ENCODE results near the gene AFAP1L1.

AFAP1L1 gene

GRCh38 chr5:149317281-149318048 is 45.8 kb downstream of the AFAP1L1 start:
- peak in 1 of 2 donors; percentile 19 for DNase-seq

- DNase-seq: no peak
These were observed 47.5 kb downstream of the AFAP1L1 start for GRCh38 chr5:149319174-149319573.

DNA sequence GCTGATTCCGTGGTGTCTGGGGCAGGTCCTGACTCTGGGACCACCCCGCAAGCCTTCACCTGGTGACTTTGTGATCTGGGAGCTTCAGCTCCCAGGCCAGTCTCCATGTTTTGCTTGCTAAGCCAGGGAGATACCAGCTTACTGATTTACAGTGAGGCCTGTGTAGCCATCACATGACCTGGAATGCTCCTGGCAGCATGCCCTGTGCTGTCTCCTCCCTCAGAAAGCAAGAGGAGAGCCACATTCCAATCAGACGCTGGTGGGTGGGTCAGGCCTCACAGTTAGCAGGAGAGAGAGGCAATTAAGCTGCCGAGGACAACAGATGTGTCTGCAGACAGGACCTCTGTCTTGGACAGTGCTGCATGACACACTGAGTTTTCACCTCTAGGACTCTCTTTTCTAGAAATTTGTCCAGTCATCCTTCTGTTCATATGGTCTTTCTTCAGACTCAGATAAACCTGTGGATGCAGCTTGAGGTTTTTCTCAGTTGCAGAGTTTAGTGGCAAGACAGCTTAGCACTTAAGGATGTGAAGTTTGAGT is 49.2 kb downstream of the AFAP1L1 start:
- DNase-seq: peak; percentile 0 to 24

DNA sequence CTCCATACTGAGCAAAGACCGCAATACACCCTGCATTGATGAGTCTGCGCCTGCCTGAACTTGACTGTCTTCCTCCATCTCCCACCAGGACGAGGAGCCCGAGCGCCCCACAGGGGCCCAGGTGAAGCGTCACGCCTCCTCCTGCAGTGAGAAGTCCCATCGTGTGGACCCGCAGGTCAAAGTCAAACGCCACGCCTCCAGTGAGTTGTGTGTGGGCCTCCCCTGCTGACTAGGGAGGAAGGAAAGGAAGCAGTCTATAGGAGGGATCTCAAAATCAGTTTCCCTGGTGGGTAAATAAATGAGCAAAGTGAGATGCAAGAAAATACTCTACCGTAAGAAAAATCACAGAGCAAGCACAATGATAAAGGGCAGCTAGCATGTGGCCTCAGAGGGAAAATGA is 50.9 kb downstream of the AFAP1L1 start:
- no peak for DNase-seq

DNA sequence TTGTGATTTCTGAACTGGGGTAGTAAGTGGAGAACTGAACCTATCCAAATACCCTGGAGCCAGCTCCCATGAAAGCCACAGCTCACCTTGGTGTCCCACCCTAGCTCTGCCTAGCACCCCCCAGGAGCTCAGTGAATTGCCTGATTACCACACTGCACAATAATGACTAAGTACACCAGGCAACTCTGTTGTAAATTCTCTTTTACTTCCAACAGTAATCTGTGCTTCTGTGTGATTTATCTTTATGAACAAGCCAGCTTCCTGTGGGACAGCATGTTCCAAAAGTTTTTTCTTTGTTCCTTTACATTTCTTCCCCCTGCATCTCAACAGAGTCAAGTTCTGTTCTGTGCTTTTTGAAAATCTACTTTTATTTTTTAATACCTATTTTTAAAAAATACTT is 51.6 kb downstream of the AFAP1L1 start:
- no peak for DNase-seq

DNA sequence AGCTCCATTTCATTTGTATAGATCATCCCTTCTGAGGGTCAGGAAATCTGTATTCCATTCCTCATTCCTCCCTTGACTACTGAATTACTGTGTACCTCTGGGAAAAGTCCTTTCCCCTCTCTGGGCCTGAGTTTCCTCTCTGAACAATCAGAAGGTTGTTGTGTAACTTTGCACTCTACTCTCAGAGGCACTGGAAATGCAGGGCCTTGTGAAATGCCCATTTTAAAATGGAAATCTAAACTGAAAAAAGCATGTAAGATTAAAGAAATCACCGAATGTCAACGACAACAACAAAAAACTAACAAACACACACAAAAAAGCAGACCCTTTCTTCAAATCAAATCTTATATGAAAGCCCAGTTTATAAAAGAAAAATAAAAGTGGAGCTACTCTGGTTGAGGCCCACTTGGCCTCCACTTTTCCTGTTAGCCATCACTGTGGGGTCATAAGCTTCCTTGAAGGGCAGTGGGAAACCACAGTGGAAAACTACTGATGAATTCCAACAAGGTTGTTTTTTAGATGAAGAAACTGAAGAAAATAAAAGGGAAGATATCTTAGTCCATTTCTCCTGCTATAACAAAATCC is 52.1 kb downstream of the AFAP1L1 start:
- no peak for DNase-seq

GRCh38 chr5:149324641-149325040 is 53.0 kb downstream of the AFAP1L1 start:
- DNase-seq: no peak

GRCh38 chr5:149325166-149325735 is 53.6 kb downstream of the AFAP1L1 start:
- no peak for DNase-seq

DNA sequence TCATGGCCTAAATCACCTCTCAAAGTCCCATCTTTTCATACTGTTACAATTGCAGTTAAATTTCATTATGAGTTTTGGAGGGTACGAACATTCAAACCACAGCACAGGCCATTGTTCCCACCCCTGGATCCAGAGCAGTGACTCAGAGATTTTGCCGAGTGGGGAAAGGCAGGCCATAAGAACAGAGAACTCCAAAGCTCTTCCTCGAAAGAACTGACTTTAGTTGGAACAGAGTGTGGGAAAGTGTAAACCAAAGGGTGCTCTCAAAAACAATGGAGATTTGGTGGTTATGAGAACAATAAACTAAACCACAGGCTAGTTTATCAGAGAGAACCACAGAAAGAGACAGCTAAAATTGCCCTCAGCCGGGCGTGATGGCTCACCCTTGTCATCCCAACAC is 54.2 kb downstream of the AFAP1L1 start:
- no peak for DNase-seq

- no peak for DNase-seq
These were observed 55.0 kb downstream of the AFAP1L1 start for GRCh38 chr5:149326611-149327010.

DNA sequence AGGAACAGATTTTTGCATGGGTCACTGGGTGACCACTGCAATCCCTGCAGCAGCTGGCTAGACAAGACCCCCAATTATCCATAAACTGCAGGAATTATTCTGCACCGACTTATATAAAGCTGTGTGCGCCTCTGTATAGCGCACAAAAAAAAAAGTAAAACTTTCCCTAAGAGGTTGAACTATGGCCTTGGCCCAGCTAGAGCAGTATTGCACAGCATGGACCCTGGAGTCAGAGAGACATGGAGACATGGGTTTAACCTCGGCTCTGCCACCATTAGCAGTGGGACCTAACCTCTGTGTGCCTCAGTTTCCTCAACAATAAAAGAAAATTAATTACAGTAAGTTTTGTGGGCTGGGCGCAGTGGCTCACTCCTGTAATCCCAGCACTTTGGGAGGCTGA is 56.5 kb downstream of the AFAP1L1 start:
- no peak for DNase-seq

DNA sequence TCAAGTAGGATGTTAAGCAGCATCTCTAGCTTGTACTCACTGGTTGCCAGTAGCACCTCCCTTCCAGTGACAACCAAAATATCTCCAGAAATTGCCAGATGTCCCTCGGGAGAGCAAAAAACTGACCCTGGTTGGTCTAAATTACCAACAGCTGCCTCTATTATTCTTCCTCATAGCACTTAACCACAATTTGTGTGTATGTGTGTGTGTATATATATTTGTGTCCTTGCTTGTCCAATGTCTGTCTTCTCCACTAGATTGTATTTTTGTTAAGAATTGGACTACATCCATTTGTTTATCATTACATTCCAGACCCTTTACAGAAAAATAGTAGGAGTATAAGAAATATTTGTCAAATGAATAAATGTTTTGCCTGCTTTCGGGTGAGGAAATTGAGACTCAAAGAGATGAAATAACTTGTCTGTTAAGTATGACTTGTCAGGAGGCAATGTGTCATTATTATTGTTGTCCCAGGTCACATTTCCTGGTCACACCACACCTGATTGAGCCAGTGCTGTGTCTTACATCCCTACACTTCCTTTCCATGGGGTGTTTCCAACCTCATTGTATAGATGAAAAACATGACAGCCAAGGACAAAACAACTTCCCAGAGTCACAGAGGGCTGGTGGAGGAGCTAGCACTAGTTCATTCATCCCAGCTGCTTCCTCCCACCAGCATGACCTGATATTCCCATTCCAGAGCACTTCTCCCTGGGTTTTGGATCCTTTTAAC is 62.2 kb downstream of the AFAP1L1 start:
- DNase-seq: no peak

GRCh38 chr5:149337736-149338135 is 66.1 kb downstream of the AFAP1L1 start:
- DNase-seq: no peak

GRCh38 chr5:149338364-149338763 is 66.7 kb downstream of the AFAP1L1 start:
- no peak for DNase-seq

GRCh38 chr5:149340920-149341319 is 69.3 kb downstream of the AFAP1L1 start:
- no peak for DNase-seq

DNA sequence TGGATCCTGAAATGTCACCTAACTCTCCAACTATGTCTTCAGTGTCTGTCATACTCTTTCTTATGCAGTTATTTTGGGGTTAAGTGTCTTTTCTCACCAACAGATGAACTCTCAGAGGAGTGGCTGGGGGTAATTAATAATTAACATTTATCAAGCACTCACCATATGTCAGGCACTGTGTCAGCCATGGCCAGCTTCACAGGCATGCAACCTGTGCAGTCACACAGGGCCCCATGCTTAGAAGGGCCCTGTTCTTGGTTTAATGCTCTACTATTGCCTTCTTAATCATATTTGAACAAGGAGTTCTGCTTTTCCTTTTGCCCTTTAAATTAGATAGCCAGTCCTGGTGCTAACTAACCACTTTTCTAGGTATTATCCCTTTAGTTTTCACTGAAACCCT is 70.2 kb downstream of the AFAP1L1 start:
- DNase-seq: no peak

DNA sequence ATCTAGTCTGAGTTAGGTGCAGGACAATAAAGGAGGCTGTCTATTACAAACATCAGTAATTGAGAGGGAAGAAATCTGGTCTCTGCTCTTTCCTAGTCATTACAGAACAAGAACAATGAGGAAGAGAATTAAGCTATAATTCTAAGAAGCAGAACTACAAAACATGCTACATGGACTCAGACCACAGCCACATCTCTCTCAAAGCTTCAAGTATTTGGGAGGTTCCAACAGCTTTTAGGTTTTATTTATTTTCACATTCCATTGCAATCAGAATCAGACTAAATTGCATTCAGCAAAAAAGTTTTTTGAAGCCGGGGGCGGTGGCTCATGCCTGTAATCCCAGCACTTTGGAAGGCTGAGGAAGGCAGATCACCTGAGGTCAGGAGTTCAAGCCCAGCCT is 72.5 kb downstream of the AFAP1L1 start:
- DNase-seq: no peak

- peak; percentile 94 to 95 for DNase-seq
These were observed 73.7 kb downstream of the AFAP1L1 start, which contains the start of gene GRPEL2 for GRCh38 chr5:149345147-149345891. Gene GRPEL2 (plus strand): TSS chr5:149345499. CDS start chr5:149345540, 41 bp downstream.

DNA sequence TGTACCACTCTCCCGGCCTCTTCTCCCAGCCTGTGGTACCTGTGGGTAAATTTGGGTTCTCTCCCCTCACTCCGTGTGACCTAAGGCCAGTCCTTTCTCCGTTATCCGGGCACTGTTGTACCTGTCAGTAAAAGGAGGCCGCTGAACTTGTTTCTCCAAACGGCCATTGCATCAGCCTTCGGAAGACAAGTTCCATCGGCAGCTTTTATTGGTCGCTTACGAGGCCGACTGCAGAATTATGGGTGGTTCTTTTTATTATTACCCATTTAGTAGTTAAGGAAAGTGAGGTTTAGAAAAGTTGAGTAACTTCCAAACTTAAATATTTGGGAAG is 74.2 kb downstream of the AFAP1L1 start:
- DNase-seq: no peak

DNA sequence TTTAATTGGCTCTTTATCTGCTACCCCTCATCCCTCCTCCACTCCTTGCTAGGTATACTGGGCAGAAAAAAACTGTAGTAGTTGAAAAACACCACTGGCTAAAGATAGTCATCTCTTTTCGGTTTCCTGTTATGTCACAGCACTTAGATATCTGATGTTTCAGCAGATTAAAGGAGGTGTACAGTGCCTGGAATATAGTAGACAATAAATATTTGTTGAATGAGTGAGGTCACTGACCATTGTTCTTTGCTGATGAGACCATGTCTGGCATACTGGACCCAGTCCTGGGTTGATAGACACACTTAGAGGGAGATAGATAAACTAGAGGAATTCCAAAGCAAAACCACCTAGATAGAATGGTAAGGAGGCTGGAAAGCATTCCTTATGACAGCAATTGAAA is 76.9 kb downstream of the AFAP1L1 start:
- DNase-seq: no peak

GRCh38 chr5:149349382-149349781 is 77.7 kb downstream of the AFAP1L1 start:
- no peak for DNase-seq

DNA sequence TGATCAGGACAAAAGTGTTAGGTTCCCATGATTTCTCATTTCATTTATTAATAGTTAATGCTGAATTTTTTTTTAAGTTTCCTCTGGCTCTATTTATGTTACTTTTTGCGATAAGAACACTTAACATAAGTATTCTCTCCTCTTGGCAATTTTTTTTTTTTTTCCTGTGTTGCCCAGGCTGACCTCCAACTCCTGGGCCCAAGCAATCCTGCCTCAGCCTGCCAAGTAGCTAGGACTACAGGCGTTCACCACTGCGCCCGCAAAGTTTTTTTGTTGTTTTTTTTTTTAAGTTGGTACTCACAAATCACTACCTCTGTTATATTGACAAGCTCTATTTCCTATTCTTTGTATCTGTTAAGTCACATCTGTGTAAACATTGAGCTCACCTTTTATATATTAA is 80.5 kb downstream of the AFAP1L1 start:
- DNase-seq: no peak

DNA sequence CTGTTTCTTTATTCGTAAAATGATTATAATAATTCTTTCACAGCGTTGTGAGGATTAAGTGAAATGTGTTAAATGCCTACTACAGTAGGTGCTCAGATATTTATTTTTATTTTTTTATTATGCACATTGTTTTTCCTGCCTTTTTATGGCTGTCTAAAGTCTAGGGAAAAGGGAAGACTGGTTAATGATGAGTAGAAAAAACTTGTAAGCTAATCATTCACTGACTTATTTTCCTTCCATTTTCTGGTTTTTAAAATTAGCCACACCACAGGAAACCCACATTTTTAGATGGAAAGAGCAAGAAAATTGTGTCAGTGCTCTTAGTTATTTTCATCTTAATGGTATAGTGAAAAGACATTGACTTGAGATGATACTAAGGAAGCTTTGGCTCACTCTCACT is 82.3 kb downstream of the AFAP1L1 start:
- DNase-seq: no peak
